GM12872 (cell line): ENCODE measurements around the gene C1orf21.

Experiments
- TF ChIP-seq, protein P1 (sequence below): IDR thresholded peaks from 3 replicates; pipeline ENCODE4 v1.5.1; 2011; ENCODE audit warnings: low read depth, mild to moderate bottlenecking, low read length, moderate library complexity; ENCODE audit not compliant: insufficient read depth

Gene C1orf21

DNA sequence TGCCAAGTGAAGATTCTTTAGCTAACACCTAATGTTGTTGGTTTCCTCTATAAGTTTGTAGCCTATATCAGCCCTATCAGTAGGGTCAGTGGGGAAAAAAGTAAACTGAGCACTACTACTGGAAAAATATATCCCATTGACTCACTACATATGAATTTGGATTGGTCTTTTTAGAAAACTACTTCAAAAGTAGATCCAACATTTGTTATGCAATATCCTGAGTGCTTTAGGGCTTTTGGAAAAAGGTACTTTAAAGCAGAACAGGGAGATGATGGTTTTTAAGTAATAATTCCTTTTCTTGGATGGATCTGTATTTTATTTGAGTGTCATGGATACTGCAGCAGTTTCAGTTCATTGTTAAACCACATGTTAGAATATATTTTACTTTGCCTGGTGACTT lies 7.1 kb downstream of the C1orf21 start:
- TF ChIP-seq, protein P1, sequence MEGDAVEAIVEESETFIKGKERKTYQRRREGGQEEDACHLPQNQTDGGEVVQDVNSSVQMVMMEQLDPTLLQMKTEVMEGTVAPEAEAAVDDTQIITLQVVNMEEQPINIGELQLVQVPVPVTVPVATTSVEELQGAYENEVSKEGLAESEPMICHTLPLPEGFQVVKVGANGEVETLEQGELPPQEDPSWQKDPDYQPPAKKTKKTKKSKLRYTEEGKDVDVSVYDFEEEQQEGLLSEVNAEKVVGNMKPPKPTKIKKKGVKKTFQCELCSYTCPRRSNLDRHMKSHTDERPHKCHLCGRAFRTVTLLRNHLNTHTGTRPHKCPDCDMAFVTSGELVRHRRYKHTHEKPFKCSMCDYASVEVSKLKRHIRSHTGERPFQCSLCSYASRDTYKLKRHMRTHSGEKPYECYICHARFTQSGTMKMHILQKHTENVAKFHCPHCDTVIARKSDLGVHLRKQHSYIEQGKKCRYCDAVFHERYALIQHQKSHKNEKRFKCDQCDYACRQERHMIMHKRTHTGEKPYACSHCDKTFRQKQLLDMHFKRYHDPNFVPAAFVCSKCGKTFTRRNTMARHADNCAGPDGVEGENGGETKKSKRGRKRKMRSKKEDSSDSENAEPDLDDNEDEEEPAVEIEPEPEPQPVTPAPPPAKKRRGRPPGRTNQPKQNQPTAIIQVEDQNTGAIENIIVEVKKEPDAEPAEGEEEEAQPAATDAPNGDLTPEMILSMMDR = no peak

- TF ChIP-seq, protein P1 = no peak
These were observed 8.5 kb downstream of the C1orf21 start for GRCh38 chr1:184395370-184395769.

GRCh38 chr1:184395937-184396480 lies 9.2 kb downstream of the C1orf21 start:
- TF ChIP-seq, protein P1 = no peak

DNA sequence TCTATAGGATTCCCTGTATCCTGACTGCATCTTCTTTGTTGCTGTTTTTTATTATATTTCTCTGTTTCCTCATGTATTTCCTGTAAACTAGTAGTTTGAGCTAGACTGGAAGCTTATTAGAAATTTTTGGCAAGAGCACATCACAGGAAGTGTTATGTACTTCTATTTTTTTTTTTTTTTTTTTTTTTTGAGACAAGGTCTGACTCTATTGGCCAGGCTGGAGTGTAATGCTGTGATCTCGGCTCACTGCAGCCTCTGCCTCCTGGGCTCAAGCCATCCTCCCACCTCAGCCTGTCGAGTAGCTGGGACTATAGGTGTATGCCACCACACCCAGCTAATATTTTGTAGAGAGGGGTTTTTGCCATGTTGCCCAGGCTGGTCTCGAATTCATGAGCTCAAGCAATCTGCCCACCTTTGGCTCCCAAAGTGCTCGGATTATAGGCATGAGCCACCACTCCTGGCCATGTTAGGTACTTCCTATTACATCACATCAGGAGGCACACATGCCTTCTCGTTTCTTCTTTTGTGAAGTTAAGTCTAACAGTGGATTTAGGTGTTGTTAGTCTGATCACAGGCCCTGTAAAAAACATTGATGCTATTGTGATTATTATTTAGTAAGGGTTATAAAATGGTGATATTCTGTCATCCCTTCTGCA lies 12.5 kb downstream of the C1orf21 start:
- TF ChIP-seq, protein P1 = no peak

GRCh38 chr1:184403961-184404726 lies 17.3 kb downstream of the C1orf21 start:
- TF ChIP-seq, protein P1 = no peak

GRCh38 chr1:184404727-184405027 lies 17.8 kb downstream of the C1orf21 start:
- TF ChIP-seq, protein P1 = no peak

DNA sequence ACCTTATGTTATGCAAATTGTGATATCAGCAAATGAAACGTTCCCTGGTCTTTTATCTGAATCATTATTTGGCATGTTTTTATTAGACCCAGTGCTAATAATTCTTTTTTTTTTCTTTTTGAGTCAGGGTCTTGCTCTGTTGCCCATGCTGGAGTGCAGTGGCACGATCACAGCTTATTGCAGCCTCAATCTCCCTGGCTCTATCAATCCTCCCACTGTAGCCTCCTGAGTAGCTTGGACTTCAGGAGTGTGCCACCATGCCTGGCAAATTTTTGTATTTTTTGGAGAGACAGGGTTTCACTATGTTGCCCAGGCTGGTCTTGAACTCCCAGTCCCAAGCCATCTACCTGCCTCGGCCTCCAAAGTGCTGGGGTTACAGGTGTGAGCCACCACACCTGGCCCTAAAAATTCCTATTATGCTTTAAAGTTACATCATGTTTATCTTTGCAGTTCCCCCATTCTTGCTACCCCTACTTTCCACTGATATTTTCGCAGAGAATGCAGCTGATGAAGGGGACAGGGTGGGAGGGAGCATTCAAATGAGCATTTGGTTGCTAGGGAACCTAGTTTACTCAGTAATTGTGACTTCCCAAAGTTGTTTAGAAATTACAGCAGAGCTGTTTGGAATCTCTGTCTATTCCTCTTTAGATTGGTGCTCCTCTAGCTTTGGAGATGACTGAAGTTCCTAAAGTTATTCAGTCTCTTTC lies 18.4 kb downstream of the C1orf21 start:
- TF ChIP-seq, protein P1 = no peak
